Right renal pelvis (tissue), 4 donors: ENCODE measurements around the gene IFT81. TPM values are rescaled to one million over a fixed set of nuclear protein-coding genes. Genes with fewer than 3 reads are reported as not detected.

Source experiments
- DNase-seq, 4 donors: peaks; one replicate each; pipeline ENCODE4 v3.0.0-alpha.2; 2013; ENCODE audit warnings: low read depth in 4 of 4, low spot score in 3 of 4, missing footprints in 1 of 4
- polyA plus RNA-seq, 4 donors: library from polyadenylated mRNA; unstranded; fragments of 120-200 nt; gene quantifications; one replicate each; pipeline ENCODE4 v1.2.1, GENCODE V29; 2013; ENCODE audit not compliant: insufficient read length in 4 of 4

The IFT81 gene
- polyA plus RNA-seq, 4 donors, result 44.0 to 54.8 (median 52.7) TPM

GRCh38 chr12:110266381-110266960 is 142.3 kb downstream of the IFT81 start:
- no peak for DNase-seq

- DNase-seq, result no peak
These were observed 142.9 kb downstream of the IFT81 start for GRCh38 chr12:110266980-110267620.

Other genes starting within 250 kb of the IFT81 start
- gene GLTP, start 243.8 kb upstream of the IFT81 start, polyA plus RNA-seq, result 10 to 100 TPM; 35.4 to 45.4 (median 37.7) TPM
- gene TCHP, start 224.1 kb upstream of the IFT81 start, polyA plus RNA-seq, result 10 to 100 TPM; 19.5 to 22.4 (median 20.4) TPM
- 10 to 100 TPM; 31.6 to 44.1 (median 34.2) TPM for gene GIT2, start 128.0 kb upstream of the IFT81 start, polyA plus RNA-seq
- 10 to 100 TPM; 37.0 to 44.3 (median 40.0) TPM for gene ANKRD13A, start 124.9 kb upstream of the IFT81 start, polyA plus RNA-seq
- gene C12orf76, start 75.8 kb upstream of the IFT81 start, polyA plus RNA-seq, result 10 to 100 TPM; 32.0 to 34.2 (median 33.9) TPM
- 100 to 1,000 TPM; 152 to 167 (median 160) TPM for gene ATP2A2, start 156.9 kb downstream of the IFT81 start, polyA plus RNA-seq